Suprapubic skin (tissue), 4 donors: ENCODE data around the gene ZNF579. TPM values are rescaled to one million over a fixed set of nuclear protein-coding genes. Genes with fewer than 3 reads are reported as not detected.

Experiments used
- DNase-seq, 2 donors: peaks; one replicate each; pipeline ENCODE4 v3.0.0-alpha.2; 2019; ENCODE audit warnings: low spot score in 2 of 2
- H3K27ac ChIP-seq: fragments of 200-600 bp; sonication (generic); one replicate; pipeline ENCODE4 v1.5.1; 2019
- H3K27me3 ChIP-seq: fragments of 200-600 bp; sonication (generic); one replicate; pipeline ENCODE4 v1.5.1; 2019
- H3K36me3 ChIP-seq: fragments of 200-600 bp; sonication (generic); one replicate; pipeline ENCODE4 v1.5.1; 2019
- H3K4me1 ChIP-seq: fragments of 200-600 bp; sonication (generic); one replicate; pipeline ENCODE4 v1.5.1; 2019
- H3K4me3 ChIP-seq: fragments of 200-600 bp; sonication (generic); one replicate; pipeline ENCODE4 v1.5.1; 2019; ENCODE audit warnings: mild to moderate bottlenecking
- H3K9me3 ChIP-seq: fragments of 200-600 bp; sonication (generic); one replicate; pipeline ENCODE4 v1.5.1; 2019
- CTCF ChIP-seq, 2 donors: fragments of 200-600 bp in 1 of 2; fragments of 450-650 bp in 1 of 2; sonication (generic) in 1 of 2; IDR thresholded peaks; one replicate each; pipeline ENCODE4 v1.5.1; 2016 to 2019; ENCODE audit warnings: antibody characterized with exemption in 2 of 2, mild to moderate bottlenecking in 1 of 2, moderate library complexity in 1 of 2
- EP300 ChIP-seq: sonication (generic); formaldehyde crosslinking; IDR thresholded peaks from one replicate; pipeline ENCODE4 v1.6.1; 2017; ENCODE audit warnings: antibody characterized with exemption
- POLR2A ChIP-seq, 2 donors: fragments of 450-650 bp; IDR thresholded peaks; one replicate each; pipeline ENCODE4 v1.6.1; 2017; ENCODE audit warnings: antibody characterized with exemption in 2 of 2, mild to moderate bottlenecking in 2 of 2, moderate library complexity in 2 of 2
- POLR2AphosphoS5 ChIP-seq, 3 donors: sonication (generic); formaldehyde crosslinking; IDR thresholded peaks; one replicate each; pipeline ENCODE4 v1.6.1; 2017; ENCODE audit warnings: antibody characterized with exemption in 3 of 3
- WGBS: methylation state at CpG from one replicate; pipeline ENCODE4 v1.1.5; 2018; 5-methylcytosine and 5-hydroxymethylcytosine counted together
- total RNA-seq, 4 donors: library from RNA; depleted of rRNA; stranded (reverse); fragments of >200 nt; gene quantifications; one replicate each; pipeline ENCODE4 v1.1.0, GENCODE V29; 2016

The ZNF579 gene
- total RNA-seq, 4 donors from 2014 or later: 1.8 to 3.1 (median 2.8) TPM

- TF ChIP-seq EP300: no peak
- no peak for TF ChIP-seq POLR2AphosphoS5 (IDR thresholded peaks at IDR 0.05)
- no peak for TF ChIP-seq POLR2A (IDR thresholded peaks at IDR 0.05)
- TF ChIP-seq CTCF (IDR thresholded peaks at IDR 0.05): no peak
- WGBS: 59% methylated on average over 8 of the region's 8 CpGs
- no peak overlapping the region for H3K27ac ChIP-seq
Measured at GRCh38 chr19:55554741-55555152, 25.9 kb downstream of the ZNF579 start.

GRCh38 chr19:55554302-55554701 is 26.3 kb downstream of the ZNF579 start:
- no peak overlapping the region for H3K27ac ChIP-seq
- no peak for TF ChIP-seq CTCF (IDR thresholded peaks at IDR 0.05)
- no peak for TF ChIP-seq POLR2AphosphoS5 (IDR thresholded peaks at IDR 0.05)
- no peak for TF ChIP-seq POLR2A (IDR thresholded peaks at IDR 0.05)
- no peak for TF ChIP-seq EP300
- peaks cover 16% of the 10 kb centered on the region for H3K27me3 ChIP-seq
- H3K36me3 ChIP-seq: no peaks in the 10 kb centered on the region
- no peaks in the 10 kb centered on the region for H3K9me3 ChIP-seq
- H3K4me3 ChIP-seq: no peak overlapping the region
- WGBS: 91% methylated on average over 9 of the region's 9 CpGs
- no peak for DNase-seq
- peaks cover 6% of the 10 kb centered on the region for H3K4me1 ChIP-seq

More at GRCh38 chr19:55554741-55555152, 25.9 kb downstream of the ZNF579 start:
- no peak for DNase-seq
- H3K9me3 ChIP-seq: no peaks in the 10 kb centered on the region
- H3K27me3 ChIP-seq: peaks cover 18% of the 10 kb centered on the region
- no peak overlapping the region for H3K4me3 ChIP-seq
- no peaks in the 10 kb centered on the region for H3K36me3 ChIP-seq
- H3K4me1 ChIP-seq: peaks cover 6% of the 10 kb centered on the region

GRCh38 chr19:55553217-55554182 is 27.1 kb downstream of the ZNF579 start:
- H3K27ac ChIP-seq: no peak overlapping the region
- peaks cover 6% of the 10 kb centered on the region for H3K4me1 ChIP-seq
- peaks cover 21% of the 10 kb centered on the region for H3K27me3 ChIP-seq
- H3K36me3 ChIP-seq: no peaks in the 10 kb centered on the region
- no peak for DNase-seq
- WGBS: 62% methylated on average over 13 of the region's 13 CpGs
- TF ChIP-seq POLR2AphosphoS5 (IDR thresholded peaks at IDR 0.05) (no peak), CTCF (IDR thresholded peaks at IDR 0.05) (no peak)
- H3K9me3 ChIP-seq: no peaks in the 10 kb centered on the region
- H3K4me3 ChIP-seq: no peak overlapping the region

GRCh38 chr19:55552620-55553019 is 28.0 kb downstream of the ZNF579 start:
- Histone ChIP-seq H3K36me3 (no peaks in the 10 kb centered on the region), H3K27me3 (peaks cover 24% of the 10 kb centered on the region), H3K9me3 (no peaks in the 10 kb centered on the region), H3K4me1 (peaks cover 8% of the 10 kb centered on the region), H3K4me3 (no peak overlapping the region), H3K27ac (no peak overlapping the region)
- no peak for TF ChIP-seq CTCF (IDR thresholded peaks at IDR 0.05)
- no peak for TF ChIP-seq POLR2A (IDR thresholded peaks at IDR 0.05)
- no peak for TF ChIP-seq EP300
- TF ChIP-seq POLR2AphosphoS5 (IDR thresholded peaks at IDR 0.05): no peak
- DNase-seq: no peak
- WGBS: 46% methylated on average over 13 of the region's 13 CpGs

GRCh38 chr19:55552206-55552605 is 28.4 kb downstream of the ZNF579 start:
- Histone ChIP-seq H3K9me3 (no peaks in the 10 kb centered on the region), H3K27me3 (peaks cover 26% of the 10 kb centered on the region), H3K27ac (no peak overlapping the region), H3K4me3 (no peak overlapping the region), H3K36me3 (no peaks in the 10 kb centered on the region), H3K4me1 (peaks cover 13% of the 10 kb centered on the region)
- no peak for DNase-seq
- whole genome bisulfite sequencing: 53% methylated on average over 5 of the region's 5 CpGs
- TF ChIP-seq POLR2A (IDR thresholded peaks at IDR 0.05): no peak
- no peak for TF ChIP-seq CTCF (IDR thresholded peaks at IDR 0.05)
- no peak for TF ChIP-seq POLR2AphosphoS5 (IDR thresholded peaks at IDR 0.05)
- no peak for TF ChIP-seq EP300
